NCI-H2081 (cell line): ENCODE measurements around the gene RNF169.

Source experiments
- DNase-seq, 2 experiments: peaks; one replicate each; lab custom pipeline; 2025; lab: John Stamatoyannopoulos, UW

Gene RNF169

GRCh38 chr11:74748211-74749126 lies at the start of gene RNF169:
TSS of gene RNF169 (plus strand) at chr11:74748849. CDS start at chr11:74748881, 32 bp downstream.
- peak; percentile 95 to 96 for DNase-seq

DNA sequence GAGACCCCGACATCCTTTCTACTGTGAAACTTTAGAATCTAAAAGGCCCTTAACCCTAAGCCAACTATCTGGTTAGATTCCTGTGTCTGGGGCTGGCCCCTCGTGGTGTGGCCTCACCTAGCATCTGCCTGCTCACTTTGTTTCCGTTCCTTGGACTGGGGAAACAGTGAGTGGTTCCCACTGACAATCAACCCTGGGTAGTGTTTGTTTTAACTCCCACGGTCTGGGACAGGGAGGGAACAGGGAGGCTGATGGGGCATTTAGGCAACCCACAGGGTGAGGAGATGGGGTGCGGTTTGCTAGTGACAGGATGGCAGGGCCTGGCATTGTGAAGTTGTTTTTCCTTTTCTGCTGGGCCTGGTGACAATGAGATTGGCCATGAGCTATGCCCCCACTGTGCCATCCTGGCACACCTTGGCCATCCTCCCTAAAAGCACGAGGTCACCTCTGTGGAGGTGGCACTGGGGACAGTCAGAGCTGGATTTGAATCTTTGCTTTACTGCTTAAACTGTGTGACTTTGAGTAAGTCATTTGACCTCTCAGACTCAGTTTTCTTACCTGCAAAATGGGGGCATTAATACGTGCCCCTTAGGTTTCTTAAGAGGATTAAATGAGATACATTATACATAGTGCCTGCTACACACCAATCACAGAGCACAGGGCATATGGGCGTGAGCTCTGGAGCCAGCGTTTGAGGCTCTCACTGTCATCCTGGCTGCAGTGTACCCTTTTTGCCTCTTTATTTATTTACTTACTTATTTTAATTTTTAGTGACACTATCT lies 48.8 kb upstream of the RNF169 start:
- DNase-seq, result no peak

- no peak for DNase-seq
Measured at GRCh38 chr11:74701351-74701750, 47.3 kb upstream of the RNF169 start.

DNA sequence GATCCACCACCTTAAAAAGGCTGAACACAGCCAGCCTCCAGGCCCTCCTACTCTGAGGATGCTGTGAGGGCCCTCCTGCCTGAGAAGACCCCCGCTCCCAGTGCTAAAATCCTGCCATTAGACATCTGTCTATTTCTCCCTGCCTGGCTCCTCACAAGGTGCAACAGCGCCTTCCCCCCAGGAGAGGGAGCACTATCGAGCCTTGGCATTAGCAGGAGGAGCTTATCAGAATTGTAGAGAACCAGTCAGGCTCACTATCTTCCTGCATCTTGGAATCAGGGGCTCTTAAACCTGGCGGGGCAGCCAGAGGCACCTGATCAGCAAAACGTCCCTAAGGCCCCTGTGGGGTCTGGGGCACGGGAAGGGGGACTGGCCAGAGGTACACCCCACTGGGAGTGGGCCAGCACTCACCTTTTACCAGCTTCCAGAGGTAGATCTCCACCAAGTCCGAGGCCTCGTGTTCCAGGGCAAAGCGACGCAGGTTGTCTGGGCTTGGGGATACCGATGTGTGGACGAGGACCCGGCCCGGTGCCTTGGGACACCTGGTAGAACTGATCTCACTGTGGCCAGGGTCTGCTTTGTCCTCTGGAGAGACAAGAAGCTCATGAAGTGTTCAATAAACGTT lies 46.2 kb upstream of the RNF169 start:
- DNase-seq, result peak; percentile 55 to 56

GRCh38 chr11:74703211-74703610 lies 45.4 kb upstream of the RNF169 start:
- no peak for DNase-seq

- no peak for DNase-seq
Measured at GRCh38 chr11:74707182-74707581, 41.5 kb upstream of the RNF169 start.

DNA sequence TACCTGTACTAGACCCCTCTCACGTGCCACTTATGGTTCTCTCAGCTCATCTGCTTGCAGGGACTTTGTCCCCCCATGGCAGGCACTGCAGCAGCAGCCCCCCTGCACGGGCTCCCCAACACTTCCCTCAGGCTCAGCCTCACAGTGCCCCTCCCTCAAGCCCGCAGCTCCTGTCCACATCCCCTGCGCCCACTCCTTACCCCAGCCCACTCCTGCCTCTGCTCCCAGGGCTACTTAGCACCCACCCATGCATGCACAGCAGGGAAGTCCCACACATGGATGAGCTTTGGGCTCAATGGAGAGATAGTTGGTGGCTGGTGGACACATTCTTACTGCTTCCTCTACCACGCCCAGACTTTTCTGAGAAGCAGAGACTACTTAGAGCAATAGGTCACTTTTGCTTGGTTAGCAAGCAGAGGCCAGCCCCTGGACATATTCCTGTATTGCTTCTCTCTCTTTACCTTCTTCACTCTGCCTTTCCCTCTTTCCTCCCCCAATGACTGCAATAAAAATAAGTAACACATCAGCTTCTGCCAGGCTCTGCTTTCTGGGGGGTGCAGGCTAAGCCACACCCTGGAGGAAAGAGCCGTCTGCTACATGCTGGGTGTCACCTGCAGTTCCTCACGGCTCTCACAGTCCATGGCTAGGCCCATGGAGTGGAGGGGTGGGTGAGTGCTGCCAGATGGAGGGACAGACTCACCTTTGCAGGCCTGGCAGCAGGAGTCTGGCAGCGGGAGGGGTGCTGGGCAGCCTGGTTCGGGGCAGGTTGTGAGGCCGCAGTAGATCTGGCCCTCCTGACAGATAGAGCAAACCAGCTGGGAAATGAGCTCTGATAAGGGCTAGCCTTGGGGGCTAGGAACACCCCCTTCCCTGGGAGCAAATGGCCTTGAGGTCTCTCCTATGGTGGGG lies 40.8 kb upstream of the RNF169 start:
- DNase-seq, result no peak

DNA sequence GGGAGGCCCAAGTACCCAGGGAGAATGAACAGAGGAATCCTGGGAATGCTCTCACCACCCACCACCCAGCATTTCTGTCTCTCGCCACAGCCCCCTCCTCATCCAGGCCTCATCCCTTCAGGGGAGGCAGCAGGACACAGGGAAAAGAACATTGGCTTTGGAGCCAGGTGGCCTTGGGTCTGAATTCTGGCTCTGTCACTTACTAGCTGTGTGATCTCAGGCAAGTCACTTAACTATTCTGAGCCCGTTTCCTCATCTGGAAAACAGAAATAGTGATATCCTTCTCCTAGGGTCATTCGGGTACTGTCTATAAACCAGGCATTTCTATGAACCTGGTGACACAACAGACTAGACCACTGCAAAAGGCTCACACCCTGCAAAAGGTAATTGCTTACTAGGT lies 39.5 kb upstream of the RNF169 start:
- DNase-seq, result no peak

GRCh38 chr11:74710281-74710938 lies 38.2 kb upstream of the RNF169 start:
- DNase-seq, result no peak

DNA sequence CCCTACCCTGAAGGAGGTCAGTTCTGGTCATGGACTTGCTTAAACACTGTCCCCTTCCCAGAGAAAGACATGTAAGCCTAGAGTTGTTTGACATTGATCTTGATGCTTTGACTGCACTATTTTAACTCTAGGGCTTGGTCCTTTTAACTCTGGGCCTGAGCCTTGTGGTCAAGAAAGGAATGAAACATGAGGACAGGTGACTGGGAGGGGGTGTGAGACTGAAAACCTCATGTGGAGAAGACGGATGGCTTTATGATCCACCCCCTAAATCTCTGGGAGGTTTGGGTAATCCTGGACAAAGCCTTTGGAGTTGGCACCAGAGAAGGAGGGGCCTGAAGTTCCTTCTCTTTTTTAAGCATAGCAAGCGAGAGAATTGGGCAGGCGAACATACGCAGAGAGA lies 35.0 kb upstream of the RNF169 start:
- no peak for DNase-seq

DNA sequence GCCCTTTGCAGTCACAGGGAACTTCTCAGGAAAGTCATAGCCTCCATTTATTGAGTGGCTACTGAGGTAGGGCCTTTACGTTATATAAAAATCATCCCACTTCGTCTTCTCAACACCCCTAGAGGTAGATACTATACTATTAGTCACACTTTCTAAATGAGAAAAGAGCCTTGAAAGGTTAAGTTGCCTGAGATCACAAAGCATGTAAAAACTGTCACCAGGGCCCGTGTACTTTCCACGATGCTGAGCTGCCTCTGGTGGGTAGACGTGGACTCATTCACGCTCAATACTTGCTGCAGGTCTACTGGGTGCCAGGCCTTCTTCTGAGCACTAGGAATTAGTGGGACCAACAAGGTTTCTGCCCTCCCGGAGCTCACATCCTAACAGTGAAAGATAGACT lies 33.7 kb upstream of the RNF169 start:
- DNase-seq, result no peak

- no peak for DNase-seq
Measured at GRCh38 chr11:74717221-74717969, 31.3 kb upstream of the RNF169 start.

- no peak for DNase-seq
Measured at GRCh38 chr11:74719011-74719410, 29.6 kb upstream of the RNF169 start.

DNA sequence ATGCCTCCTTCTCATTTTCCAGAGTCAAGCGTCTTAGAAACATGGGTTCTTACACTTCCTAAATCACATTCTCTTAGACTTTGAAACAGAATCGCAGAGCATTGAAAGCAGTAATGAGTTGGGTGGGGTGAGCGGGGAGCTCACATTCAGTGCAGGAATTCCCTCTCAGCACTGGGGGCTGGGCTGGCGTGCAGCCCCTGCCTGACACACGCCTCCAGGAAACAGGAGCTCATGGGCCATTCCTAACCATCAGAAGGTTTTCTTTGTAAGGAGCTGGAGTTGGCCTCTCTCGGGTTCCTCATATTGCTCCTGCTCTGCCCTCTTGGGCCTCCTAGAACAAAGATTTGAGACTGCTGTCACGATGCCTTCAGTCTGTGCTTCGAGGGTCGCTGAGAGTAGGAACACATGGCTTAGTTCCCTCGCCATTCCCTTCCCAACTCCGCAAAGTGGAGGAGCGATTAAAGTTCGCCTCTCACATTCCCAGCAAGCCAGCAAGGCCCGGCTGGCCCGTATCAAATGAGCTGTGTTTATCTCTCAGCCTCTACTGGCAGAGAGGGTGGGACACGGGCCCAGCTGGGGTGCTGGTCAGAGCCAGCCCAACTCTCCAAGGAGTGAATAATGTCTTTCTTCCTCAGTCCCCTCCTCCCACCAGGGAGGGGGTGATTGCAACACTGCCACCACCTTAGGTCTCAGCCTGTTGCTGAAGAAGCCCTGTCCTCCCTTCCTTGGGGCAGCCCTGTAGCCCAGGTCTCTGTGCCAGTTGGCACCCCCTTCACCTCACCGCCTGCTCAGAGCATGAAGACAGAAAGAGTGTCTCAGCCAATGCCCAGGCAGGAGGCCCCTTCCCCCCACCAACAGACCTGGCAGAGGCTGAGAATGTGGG lies 27.8 kb upstream of the RNF169 start:
- no peak for DNase-seq

- DNase-seq, result no peak
Measured at GRCh38 chr11:74721479-74721835, 27.2 kb upstream of the RNF169 start.

DNA sequence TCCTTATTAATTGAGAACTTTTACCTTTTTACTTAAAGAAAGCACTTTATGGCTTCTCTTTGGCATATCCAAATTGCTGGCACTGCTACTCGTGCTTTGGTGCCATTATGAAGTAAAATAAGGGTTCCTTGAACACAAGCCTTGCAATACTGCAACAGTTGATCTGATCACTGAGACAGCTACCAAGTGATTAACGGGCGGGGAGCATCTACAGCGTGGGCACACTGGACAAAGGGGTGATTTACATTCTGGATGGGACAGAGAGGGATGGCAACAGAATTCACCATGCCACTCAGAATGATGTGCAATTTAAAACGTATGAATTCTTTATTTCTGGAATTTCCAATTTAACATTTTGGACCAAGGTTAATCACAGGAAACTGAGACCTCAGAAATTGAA lies 25.1 kb upstream of the RNF169 start:
- no peak for DNase-seq

GRCh38 chr11:74725701-74726100 lies 22.9 kb upstream of the RNF169 start:
- no peak for DNase-seq

DNA sequence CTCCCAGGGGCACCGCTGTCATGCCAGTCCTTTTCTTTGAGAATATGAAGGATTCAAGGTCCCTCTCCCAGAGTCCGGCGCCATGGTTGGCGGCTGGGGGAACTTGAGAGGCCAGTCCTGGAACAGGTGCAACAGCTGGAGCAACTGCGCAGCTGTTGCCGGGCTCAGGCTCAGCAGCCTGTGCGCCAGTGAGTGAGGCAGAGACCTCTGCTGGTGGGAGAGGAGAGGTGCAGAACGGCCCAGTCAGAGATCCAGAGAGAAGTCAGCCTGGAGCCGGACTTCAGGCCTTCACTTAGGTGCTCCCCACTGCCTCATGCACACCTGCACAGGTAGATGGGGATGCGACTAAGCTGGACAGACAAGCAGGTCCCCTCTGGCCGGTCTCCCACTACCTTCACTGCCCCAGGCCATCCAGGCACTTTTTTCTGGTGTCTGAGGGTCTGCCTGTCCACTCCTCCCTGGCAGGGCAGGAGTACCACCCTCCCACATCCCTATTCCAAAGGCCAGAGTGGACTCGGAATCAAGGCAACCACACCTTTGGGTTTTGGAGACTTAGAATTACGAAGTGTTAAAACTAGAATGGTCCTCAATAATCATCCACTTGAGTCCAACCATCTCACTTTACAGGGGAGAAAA lies 22.0 kb upstream of the RNF169 start:
- DNase-seq, result peak; percentile 55 to 71

DNA sequence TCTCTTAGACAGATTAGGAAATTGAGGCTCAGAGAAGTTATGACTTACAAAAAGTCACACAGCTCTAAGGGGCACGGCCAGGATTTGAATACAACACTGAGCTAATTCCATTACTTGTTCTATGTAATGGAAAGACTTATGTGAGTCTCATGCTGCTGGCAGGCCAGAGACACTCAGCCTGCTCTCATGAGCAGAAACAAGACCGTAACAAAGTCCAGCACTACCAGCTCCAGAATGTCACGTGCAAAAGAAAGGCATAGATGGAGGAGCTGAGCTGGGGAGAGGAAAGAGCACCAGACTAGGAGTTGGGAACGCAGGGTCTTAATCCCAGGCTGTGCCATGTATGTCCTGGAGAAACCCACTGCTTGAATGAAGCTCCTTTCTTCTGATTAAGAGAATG lies 19.3 kb upstream of the RNF169 start:
- no peak for DNase-seq
